ENCODE data around the gene CD24.

CD24 gene

DNA sequence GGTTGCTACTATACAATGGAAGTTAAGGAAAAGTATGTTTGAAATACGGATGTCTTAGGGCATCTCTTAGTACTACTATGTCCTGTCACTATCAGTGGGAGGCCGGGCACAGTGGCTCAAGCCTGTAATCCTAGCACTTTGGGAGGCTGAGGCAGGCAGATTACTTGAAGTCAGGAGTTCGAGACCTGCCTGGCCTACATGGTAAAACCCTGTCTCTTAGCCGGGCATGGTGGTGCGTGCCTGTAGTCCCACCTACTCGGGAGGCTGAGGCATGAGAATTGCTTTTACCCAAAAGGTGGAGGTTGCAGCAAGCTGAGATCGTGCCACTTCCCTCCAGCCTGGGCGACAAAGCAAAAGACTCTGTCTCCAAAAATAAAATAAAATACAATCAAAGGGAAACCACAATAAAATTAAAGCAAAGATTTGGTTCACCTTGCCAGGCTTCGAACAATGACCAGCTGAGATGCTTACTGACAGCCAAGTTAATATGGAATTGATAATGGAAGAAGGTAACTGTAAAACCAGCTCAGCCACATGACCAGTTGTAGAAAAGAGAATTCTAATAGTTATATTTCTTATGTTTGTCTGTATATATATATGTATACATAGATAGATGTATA is 6.5 kb downstream of the CD24 start:
- no peak for DNase-seq (ENCODE audit: low read depth in 2 of 2)

- no peak for DNase-seq (ENCODE audit: low read depth in 2 of 2)
Measured at GRCh38 chr6:106966671-106967640, 7.6 kb downstream of the CD24 start.

DNA sequence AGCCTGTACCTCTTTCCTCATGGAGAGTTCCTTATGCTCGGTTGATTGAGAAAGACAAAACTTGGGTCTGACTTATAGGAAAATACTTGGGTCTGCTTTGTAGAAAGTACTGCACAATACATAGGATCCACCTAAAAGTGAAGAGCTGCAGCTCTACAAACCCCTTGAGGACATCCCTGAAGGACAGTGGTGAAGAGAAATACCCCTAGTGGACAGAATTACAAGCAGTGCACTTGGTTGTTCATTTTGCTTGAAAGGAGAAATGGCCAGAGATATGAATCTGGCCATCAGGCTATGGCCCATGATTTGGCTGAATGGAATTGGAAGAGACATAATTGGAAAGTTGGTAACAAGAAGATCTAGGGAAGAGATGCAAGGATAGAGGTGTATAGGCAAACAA is 8.3 kb downstream of the CD24 start:
- no peak for DNase-seq (ENCODE audit: low read depth in 2 of 2)

- no peak for DNase-seq (ENCODE audit: low read depth in 2 of 2)
Measured at GRCh38 chr6:106964954-106965353, 9.6 kb downstream of the CD24 start.

DNA sequence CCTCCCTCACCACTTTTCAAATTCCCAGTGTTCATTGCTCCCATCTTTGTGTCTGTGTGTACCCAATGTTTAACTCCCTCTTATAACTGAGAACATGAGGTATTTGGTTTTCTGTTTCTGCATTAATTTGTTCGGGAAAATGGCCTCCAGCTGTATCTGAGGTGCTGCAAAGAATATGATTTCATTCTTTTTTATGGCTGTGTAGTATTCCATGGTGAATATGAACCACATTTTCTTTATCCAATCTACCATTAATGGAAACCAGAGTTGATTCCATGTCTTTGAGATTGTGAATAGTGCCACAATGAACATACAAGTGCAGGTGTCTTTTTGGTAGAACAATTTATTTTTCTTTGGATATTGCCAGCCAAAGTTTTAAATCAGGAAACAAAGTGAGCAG is 10.4 kb downstream of the CD24 start:
- no peak for DNase-seq (ENCODE audit: low read depth in 2 of 2)

GRCh38 chr6:106963544-106963943 is 11.0 kb downstream of the CD24 start:
- DNase-seq (ENCODE audit: low read depth in 2 of 2), result no peak

DNA sequence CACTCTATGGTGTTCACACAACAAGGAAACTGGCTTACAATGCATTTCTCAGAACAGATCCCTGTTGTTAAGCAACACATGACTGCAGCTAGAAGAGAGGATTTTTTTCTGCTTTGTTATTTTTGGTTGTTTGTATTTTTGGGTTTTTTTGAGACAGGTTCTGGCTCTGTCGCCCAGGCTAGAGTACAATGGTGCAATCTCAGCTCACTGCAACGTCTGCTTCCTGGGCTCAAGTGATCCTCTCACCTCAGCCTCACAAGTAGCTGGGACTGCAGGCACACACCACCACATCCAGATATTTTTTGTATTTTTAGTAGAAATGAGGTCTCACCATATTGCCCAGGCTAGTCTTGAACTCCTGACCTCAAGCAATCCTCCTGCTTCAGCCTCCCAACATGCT is 12.7 kb downstream of the CD24 start:
- no peak for DNase-seq (ENCODE audit: low read depth in 2 of 2)

- DNase-seq (ENCODE audit: low read depth in 2 of 2), result no peak
Measured at GRCh38 chr6:106961136-106961535, 13.4 kb downstream of the CD24 start.

DNA sequence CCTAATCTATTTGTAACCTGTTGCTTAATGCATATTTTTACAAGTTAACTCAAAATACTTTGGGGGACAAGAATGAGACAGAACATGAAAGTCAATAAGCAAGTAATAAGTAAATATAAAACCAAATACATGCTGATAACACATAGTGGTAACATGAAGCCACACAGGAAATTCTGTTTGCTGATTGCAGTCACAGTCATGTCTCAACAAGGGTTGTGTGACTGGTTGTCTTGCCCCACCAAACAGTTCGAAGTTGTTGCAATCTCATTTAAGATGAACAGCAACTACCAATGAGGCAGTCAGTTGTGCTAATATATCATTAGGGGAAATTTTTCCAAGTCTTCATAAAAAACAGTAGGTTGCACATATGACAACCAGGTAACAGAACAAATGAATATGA is 14.5 kb downstream of the CD24 start:
- DNase-seq (ENCODE audit: low read depth in 2 of 2), result no peak

DNA sequence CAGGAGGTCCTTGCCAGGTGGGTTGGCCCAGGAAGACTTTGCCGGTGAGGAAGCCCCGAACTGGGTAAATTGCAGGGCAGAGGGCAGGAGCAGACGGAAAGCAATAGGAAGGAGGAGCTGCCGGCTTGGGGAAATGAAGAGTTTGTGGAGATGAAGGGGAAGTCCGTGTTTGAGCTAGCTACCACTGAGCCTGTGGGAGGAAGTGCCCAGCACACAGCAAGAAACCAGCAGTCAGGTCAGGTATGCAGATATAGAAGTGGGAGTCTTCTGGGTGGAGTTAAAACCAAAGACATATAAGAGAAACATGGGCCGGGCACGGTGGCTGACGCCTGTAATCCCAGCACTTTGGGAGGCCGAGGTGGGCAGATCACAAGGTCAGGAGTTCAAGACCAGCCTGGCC is 34.7 kb downstream of the CD24 start:
- no peak for DNase-seq (ENCODE audit: low read depth in 2 of 2)

DNA sequence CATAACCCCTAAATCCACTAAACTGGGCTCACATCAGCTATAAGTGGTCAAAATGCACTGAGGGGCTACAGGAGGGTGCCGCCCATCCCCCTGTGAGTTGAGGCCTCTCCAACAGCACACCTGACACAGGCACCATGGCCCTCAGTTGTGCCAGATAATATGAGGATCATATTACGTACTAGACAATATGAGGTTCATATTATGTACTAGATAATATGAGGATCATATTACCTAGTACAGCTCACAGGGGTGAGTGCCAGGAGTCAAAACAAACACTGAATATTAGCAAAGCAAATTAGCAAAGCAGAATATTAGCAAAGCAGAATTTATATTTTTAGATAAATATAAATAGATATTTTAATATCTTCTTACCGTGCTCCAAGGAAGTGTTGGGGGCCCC is 35.3 kb downstream of the CD24 start:
- DNase-seq (ENCODE audit: low read depth in 2 of 2), result no peak

GRCh38 chr6:106927531-106928398 is 46.8 kb downstream of the CD24 start:
- DNase-seq (ENCODE audit: low read depth in 2 of 2), result no peak

- no peak for DNase-seq (ENCODE audit: low read depth in 2 of 2)
Measured at GRCh38 chr6:106925948-106926347, 48.6 kb downstream of the CD24 start.

GRCh38 chr6:106924694-106925523 is 49.6 kb downstream of the CD24 start:
- DNase-seq (ENCODE audit: low read depth in 2 of 2), result no peak

DNA sequence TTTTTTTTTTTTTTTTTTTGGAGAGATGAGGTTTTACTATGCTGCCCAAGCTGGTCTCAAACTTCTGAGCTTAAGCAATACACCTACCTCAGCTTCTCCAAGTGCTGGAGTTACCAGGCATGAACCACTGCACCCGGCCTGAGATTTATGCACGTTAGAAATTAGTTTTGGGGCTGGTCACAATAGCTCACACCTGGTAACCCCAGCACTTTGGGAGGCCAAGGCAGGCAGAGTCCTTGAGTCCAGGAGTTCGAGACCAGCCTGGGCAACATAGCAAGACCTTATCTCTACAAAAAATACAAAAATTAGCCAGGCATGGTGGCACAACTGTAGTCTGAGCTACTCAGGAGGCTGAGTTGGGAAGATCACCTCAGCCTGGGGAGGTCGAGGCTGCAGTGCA is 51.9 kb downstream of the CD24 start:
- no peak for DNase-seq (ENCODE audit: low read depth in 2 of 2)

Measured in stimulated activated CD4-positive, alpha-beta T cell treated with anti-CD3 and anti-CD28 coated beads, Interleukin-1b, Interleukin-23, amount 100 ng/mL, for 1 hour (primary cell).